GM21619 (cell line): ENCODE data around the gene RIC8A.
"Not testable (repeated sequence)": the region's sequence is repeated elsewhere in the genome, so short reads cannot be mapped to it uniquely, and the experiment has no call there.

ENCODE experiments used
- ATAC-seq: cut with Tn5 transposase; IDR thresholded peaks from one replicate; pipeline ENCODE4 v1.9.1; 2021; ENCODE audit not compliant: unreplicated experiment

The RIC8A gene

GRCh38 chr11:217704-218103 is 10.2 kb downstream of the RIC8A start:
- no peak for ATAC-seq

GRCh38 chr11:218815-219593 is 11.5 kb downstream of the RIC8A start:
- no peak for ATAC-seq

DNA sequence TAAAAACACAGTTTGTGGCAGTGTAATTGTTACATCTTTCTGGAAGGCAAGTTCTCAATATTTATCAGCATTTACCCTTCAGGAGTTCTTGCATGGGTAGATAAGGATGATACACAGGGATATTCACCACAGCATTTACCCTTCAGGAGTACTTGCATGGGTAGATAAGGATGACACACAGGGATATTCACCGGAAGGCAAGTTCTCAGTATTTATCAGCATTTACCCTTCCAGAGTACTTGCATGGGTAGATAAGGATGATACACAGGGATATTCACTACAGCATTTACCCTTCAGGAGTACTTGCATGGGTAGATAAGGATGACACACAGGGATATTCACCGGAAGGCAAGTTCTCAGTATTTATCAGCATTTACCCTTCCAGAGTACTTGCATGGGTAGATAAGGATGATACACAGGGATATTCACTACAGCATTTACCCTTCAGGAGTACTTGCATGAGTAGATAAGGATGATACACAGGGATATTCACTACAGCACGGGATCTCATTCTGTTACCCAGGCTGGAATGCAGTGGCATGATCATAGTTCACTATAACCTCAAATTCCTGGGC is 13.2 kb downstream of the RIC8A start:
- ATAC-seq = not testable (repeated sequence)

GRCh38 chr11:221539-221938 is 14.0 kb downstream of the RIC8A start:
- ATAC-seq = no peak

DNA sequence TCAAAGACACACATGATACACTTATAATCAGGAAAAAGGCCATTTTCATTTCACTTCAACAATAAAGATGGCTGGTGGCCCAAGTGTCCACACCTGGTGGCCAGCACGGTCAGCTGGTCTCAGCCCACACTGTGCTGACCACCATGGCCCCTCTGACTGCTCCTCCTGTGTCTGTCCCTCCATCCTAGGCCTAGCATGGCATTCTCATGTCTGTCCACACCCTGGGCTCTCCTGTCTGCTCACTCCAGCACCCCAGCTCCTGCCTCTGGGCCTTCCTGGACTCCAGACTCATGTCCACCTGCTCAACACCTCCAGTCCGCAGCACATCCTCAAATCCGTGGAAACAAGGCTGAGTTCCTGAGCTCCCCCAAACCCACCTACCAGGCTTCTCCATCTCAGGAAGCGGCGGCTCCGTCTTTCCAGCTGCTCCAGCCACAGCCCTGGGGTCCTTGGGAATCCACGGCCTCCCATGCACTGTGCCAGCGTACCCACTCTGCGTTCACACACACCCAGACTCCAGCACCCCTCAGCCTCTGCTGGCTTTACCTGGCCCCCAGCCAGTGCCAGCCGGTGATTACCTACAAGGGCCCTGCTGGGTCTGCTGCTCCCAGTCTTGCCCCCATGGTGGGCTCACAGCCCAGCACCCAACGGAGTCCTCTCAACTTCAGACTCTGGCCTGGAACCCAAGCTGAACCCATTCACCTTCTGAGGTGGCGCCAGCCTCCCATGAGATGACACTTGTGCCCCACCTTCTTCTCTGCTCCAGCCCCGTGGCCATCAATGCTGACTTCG is 14.7 kb downstream of the RIC8A start:
- no peak for ATAC-seq

DNA sequence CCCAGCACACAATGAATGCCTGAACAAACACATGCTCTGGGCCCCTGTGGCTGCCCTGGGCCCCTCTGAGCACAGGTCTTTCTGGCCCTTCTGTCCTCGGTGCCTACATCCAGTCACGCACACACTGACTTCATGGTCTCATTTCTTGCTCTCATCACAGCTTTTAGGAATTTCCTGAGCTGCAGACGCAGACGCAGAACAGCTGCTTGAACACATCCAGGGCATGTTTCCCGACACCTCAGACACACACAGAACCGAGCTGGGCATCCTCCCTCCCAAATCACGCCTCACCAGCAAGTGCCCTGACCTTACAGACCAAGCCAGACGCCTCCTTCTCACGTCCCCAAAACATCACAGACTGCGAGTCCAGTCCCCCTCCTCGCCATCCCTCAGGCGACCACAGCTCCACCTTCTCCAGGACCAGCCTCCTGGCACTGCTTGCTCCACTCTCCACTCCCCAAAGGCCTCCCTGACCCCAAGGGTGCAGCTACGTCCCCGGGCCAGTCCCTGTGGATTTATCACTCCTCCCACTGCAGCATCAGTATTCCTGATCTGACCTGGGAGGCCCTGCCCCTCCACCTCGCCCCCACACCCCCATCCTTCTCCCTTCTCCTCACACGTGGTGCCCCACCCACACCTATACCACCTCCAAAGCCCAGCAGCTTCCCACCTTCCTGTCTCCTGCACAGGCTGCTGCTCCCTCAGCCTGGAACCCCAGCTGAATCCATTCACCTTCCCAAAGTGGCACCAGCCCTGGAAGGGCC is 15.7 kb downstream of the RIC8A start:
- no peak for ATAC-seq

DNA sequence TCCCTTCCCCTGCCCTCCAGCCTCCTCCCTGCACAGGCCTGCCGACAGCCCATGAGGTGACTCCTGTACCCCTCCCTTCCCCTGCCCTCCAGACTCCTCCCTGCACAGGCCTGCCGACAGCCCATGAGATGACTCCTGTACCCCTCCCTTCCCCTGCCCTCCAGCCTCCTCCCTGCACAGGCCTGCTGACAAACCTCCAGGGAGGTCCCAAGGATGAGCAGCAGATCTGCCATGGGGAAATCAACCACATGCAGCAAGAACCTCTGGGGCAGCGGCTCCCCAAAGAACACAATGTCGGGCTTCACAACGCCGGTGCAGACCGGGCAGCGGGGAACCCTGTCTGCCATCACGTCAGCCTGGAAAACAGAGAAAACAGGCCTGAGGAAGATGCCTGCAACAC is 16.4 kb downstream of the RIC8A start:
- no peak for ATAC-seq

DNA sequence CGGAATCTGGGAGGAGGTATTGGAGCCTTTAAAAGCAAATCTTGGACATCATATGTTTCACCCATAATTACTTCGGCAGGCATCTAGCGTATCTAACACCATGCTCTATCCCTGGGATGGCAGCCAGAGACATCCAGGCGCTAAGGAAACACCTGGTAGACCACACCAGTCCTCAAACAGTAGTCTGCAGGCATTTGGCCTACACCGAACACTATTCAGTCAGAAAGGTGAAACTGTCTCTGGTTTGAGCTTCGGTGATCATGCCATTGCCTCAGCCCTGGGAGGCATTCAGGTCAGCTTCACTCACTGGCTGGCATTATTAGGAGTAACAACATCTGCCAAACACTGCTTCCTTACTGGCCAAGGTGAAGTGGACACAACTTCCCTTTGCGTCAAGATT is 16.9 kb downstream of the RIC8A start:
- no peak for ATAC-seq

GRCh38 chr11:225734-226453 is 18.4 kb downstream of the RIC8A start:
- no peak for ATAC-seq

DNA sequence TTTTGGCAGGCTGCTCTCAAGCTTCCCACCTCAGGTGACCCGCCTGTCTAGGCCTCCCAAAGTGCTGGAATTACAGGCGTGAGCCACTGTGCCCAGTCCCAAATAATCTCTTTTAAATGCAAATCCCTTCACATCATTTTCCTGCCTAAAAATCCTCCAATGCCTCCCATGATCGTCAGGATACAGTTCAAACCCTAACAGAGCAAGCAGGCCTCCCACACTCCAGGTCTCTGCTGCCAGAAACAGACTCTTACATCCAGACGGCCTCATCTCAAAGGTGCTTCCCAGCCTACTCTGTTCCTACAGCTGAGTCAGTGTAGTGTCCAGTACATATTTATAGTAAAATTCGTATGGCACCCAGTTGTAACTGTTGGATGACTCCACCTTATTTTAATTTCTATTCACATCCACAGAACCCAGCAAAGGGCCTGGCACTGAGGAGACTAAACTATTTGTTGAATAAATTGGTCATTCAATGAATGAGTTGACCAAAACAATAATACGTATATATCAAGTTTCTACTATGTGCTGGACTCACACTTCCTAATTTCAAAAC is 20.4 kb downstream of the RIC8A start:
- ATAC-seq = no peak

GRCh38 chr11:230431-230830 is 22.9 kb downstream of the RIC8A start:
- ATAC-seq = no peak

- ATAC-seq = no peak
Measured at GRCh38 chr11:232783-233565, 25.5 kb downstream of the RIC8A start.

DNA sequence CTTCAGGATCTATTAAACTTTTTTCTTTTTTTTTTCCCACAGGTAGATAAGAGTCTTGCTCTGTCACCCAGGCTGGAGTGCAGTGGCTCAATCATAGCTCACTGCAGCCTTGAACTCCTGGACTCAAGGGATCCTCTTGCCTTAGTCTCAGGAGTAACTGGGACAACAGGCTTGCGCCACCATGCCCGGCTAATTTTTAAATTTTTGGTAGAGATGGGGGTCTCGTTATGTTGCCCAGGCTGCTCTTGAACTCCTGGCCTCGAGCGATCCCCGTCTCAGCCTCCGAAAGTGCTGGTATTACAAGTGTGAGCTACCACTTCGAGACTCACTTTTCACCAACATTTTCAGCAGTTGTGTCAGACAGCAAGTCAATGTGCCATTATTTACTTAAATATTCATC is 27.7 kb downstream of the RIC8A start:
- ATAC-seq = no peak

DNA sequence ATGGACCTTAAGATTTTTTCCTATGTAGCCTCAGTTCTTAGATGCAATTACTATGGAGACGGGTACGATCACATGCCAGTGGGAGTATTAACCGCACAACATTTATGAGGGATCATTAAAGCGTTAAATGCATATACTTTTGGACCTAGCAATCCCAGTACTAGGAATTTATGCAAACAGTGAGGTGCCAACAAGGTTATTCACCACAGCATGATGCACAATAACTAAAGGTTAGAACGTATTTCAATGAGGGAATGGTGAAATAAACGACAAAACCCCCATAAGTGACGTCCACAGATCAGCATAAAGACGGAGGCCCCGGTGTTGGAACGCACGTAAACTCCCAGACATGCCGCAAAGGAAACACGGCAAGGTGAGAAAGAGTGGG is 28.1 kb downstream of the RIC8A start:
- ATAC-seq = peak; percentile 21

GRCh38 chr11:235997-236773 is 28.7 kb downstream of the RIC8A start, which contains the start of gene SIRT3:
SIRT3 (minus strand) TSS chr11:236342; CDS start chr11:236328, 14 bp downstream.
- peak; percentile 74 for ATAC-seq

- peak; percentile 72 for ATAC-seq
Measured at GRCh38 chr11:236774-237767, 29.6 kb downstream of the RIC8A start, which contains the start of gene PSMD13. PSMD13 (plus strand) TSS chr11:236976; CDS start chr11:237050, 74 bp downstream.

DNA sequence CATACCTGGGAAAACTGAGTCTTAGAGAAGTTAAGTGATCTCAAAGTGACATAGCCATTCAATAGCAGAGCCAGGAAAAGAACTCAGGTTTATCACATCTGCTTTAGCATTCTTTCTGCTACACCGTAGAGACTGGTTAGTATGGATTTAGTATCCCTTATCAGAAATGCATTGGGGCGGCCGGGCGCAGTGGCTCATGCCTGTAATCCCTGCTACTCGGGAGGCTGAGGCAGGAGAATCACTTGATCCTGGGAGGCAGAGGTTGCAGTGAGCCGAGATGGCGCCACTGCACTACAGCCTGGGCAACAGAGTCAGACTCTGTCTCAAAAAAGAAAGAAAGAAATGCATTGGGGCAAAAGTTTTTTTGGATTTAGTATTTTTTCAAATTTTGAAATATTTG is 30.8 kb downstream of the RIC8A start:
- ATAC-seq = not testable (repeated sequence)
